ENCODE data around the gene NEU4. TPM values are rescaled to one million over a fixed set of nuclear protein-coding genes. Genes with fewer than 3 reads are reported as not detected.

Gene NEU4
- total RNA-seq, 1 donor from 2014 or later: 0.88 TPM

- Mint-ChIP-seq H3K27ac (ENCODE audit: unreplicated experiment) (no peak overlapping the region), H3K4me1 (ENCODE audit: low read depth, unreplicated experiment) (no peaks in the 10 kb centered on the region)
Measured at GRCh38 chr2:241834527-241835210, 25.7 kb downstream of the NEU4 start.

GRCh38 chr2:241835611-241836010, 26.6 kb downstream of the NEU4 start:
- Mint-ChIP-seq H3K4me3 (ENCODE audit: unreplicated experiment) (no peak overlapping the region), H3K36me3 (ENCODE audit: unreplicated experiment) (peaks cover 5% of the 10 kb centered on the region), H3K4me1 (ENCODE audit: low read depth, unreplicated experiment) (no peaks in the 10 kb centered on the region), H3K27ac (ENCODE audit: unreplicated experiment) (no peak overlapping the region), H3K9me3 (ENCODE audit: unreplicated experiment) (no peaks in the 10 kb centered on the region), H3K27me3 (ENCODE audit: unreplicated experiment) (no peaks in the 10 kb centered on the region)
- TF ChIP-seq CTCF (IDR thresholded peaks at IDR 0.05; ENCODE audit: partially characterized antibody, unreplicated experiment): no peak
- DNase-seq: no peak

More at GRCh38 chr2:241834527-241835210, 25.7 kb downstream of the NEU4 start:
- Mint-ChIP-seq H3K36me3 (ENCODE audit: unreplicated experiment) (peaks cover 5% of the 10 kb centered on the region), H3K27me3 (ENCODE audit: unreplicated experiment) (no peaks in the 10 kb centered on the region), H3K4me3 (ENCODE audit: unreplicated experiment) (no peak overlapping the region), H3K9me3 (ENCODE audit: unreplicated experiment) (no peaks in the 10 kb centered on the region)
- no peak for DNase-seq
- TF ChIP-seq CTCF (IDR thresholded peaks at IDR 0.05; ENCODE audit: partially characterized antibody, unreplicated experiment): no peak

- Mint-ChIP-seq H3K27ac (ENCODE audit: unreplicated experiment) (no peak overlapping the region), H3K4me3 (ENCODE audit: unreplicated experiment) (no peak overlapping the region), H3K27me3 (ENCODE audit: unreplicated experiment) (no peaks in the 10 kb centered on the region), H3K4me1 (ENCODE audit: low read depth, unreplicated experiment) (no peaks in the 10 kb centered on the region), H3K36me3 (ENCODE audit: unreplicated experiment) (peaks cover 5% of the 10 kb centered on the region), H3K9me3 (ENCODE audit: unreplicated experiment) (no peaks in the 10 kb centered on the region)
- no peak for TF ChIP-seq CTCF (IDR thresholded peaks at IDR 0.05; ENCODE audit: partially characterized antibody, unreplicated experiment)
- no peak for DNase-seq
Measured at GRCh38 chr2:241836292-241836691, 27.3 kb downstream of the NEU4 start.

GRCh38 chr2:241837197-241837965, 28.4 kb downstream of the NEU4 start:
- no peak overlapping the region for H3K4me3 Mint-ChIP-seq (ENCODE audit: unreplicated experiment)
- no peaks in the 10 kb centered on the region for H3K36me3 Mint-ChIP-seq (ENCODE audit: unreplicated experiment)
- no peaks in the 10 kb centered on the region for H3K9me3 Mint-ChIP-seq (ENCODE audit: unreplicated experiment)
- no peaks in the 10 kb centered on the region for H3K4me1 Mint-ChIP-seq (ENCODE audit: low read depth, unreplicated experiment)
- no peak for DNase-seq
- no peak for TF ChIP-seq CTCF (IDR thresholded peaks at IDR 0.05; ENCODE audit: partially characterized antibody, unreplicated experiment)
- H3K27me3 Mint-ChIP-seq (ENCODE audit: unreplicated experiment): no peaks in the 10 kb centered on the region
- H3K27ac Mint-ChIP-seq (ENCODE audit: unreplicated experiment): no peak overlapping the region

Measured in glutamatergic neuron (in vitro differentiated cells).